GM18505 (cell line): ENCODE results near the gene RIMOC1.

Experiments used
- ATAC-seq: cut with Tn5 transposase; IDR thresholded peaks from one replicate; pipeline ENCODE4 v1.9.1; 2021; ENCODE audit not compliant: unreplicated experiment
- POLR2A ChIP-seq: IDR thresholded peaks from 4 replicates; pipeline ENCODE4 v1.6.1; 2011; ENCODE audit warnings: borderline replicate concordance; ENCODE audit not compliant: insufficient read depth, insufficient read length; ENCODE audit errors: extremely low read depth

The RIMOC1 gene

GRCh38 chr5:41903892-41904799 lies at the start of gene RIMOC1:
TSS of gene RIMOC1 (plus strand) at chr5:41904344. CDS start at chr5:41904368, 24 bp downstream.
- peak; percentile 98 for ATAC-seq
- peak; percentile 97 for TF ChIP-seq POLR2A

- ATAC-seq = peak; percentile 89
- TF ChIP-seq POLR2A = no peak
Measured at GRCh38 chr5:41856644-41857491, 47.3 kb upstream of the RIMOC1 start.

- no peak for TF ChIP-seq POLR2A
- ATAC-seq = no peak
Measured at GRCh38 chr5:41857989-41858388, 46.2 kb upstream of the RIMOC1 start.

- no peak for TF ChIP-seq POLR2A
- ATAC-seq = no peak
Measured at GRCh38 chr5:41858890-41859289, 45.3 kb upstream of the RIMOC1 start.

- TF ChIP-seq POLR2A = no peak
- ATAC-seq = peak; percentile 57
Measured at GRCh38 chr5:41863871-41864486, 40.2 kb upstream of the RIMOC1 start.

- no peak for ATAC-seq
- no peak for TF ChIP-seq POLR2A
Measured at GRCh38 chr5:41869151-41869723, 34.9 kb upstream of the RIMOC1 start.

GRCh38 chr5:41869724-41870626 lies 34.2 kb upstream of the RIMOC1 start, which contains the start of gene OXCT1:
TSS of gene OXCT1 (minus strand) at chr5:41870425. CDS start at chr5:41870358, 67 bp downstream.
- ATAC-seq = peak; percentile 94
- TF ChIP-seq POLR2A = peak; percentile 94

- TF ChIP-seq POLR2A = no peak
- ATAC-seq = no peak
Measured at GRCh38 chr5:41870627-41871048, 33.5 kb upstream of the RIMOC1 start.

GRCh38 chr5:41871852-41872251 lies 32.3 kb upstream of the RIMOC1 start:
- TF ChIP-seq POLR2A = no peak

GRCh38 chr5:41874512-41875060 lies 29.6 kb upstream of the RIMOC1 start:
- no peak for TF ChIP-seq POLR2A
- no peak for ATAC-seq

More at GRCh38 chr5:41871852-41872251, 32.3 kb upstream of the RIMOC1 start:
- ATAC-seq = no peak

GRCh38 chr5:41875121-41875520 lies 29.0 kb upstream of the RIMOC1 start:
- ATAC-seq = no peak
- TF ChIP-seq POLR2A = no peak
